GM21390 (cell line): ENCODE results near the gene GLTP.
"Not testable (repeated sequence)": the region's sequence is repeated elsewhere in the genome, so short reads cannot be mapped to it uniquely, and the experiment has no call there.

Experiments
- ATAC-seq: cut with Tn5 transposase; IDR thresholded peaks from one replicate; pipeline ENCODE4 v1.9.1; 2021; ENCODE audit not compliant: unreplicated experiment

GLTP gene

DNA sequence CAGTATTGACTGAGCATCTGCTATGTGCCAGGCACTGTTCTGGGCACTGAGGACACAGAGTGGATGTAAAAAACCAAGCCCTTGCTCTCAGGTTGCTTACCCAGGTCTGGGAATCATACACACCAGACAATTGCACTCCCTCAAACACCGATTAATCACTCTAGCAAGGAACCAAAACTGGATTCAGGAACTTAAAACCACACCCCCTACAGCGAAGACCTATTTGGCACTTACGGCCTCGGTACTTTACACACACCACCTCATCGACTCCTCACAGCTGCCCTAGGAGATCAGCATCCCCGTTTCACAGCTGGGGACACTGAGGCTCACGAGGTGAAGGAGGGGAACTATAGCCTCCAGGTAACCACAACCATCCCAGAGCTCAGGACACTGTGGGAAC lies 1.6 kb downstream of the GLTP start:
- ATAC-seq = no peak

DNA sequence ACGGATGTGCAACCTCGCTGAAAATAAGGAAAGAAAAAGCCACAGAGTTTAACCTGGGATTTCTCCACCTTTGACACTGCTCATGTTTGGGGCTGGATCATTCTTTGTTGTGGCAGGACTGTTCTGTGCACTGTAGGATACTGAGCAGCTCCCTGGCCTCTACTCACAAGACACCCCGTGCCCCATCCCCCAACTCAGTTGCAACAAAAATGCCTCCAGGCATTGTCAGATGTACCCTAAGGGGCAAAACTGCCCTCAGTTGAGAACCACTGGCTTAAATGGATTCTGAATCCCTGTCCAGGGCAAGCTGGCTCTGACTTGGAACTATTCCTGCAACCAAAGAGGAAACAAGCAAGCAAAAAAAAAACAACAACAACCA lies 2.1 kb downstream of the GLTP start:
- no peak for ATAC-seq

DNA sequence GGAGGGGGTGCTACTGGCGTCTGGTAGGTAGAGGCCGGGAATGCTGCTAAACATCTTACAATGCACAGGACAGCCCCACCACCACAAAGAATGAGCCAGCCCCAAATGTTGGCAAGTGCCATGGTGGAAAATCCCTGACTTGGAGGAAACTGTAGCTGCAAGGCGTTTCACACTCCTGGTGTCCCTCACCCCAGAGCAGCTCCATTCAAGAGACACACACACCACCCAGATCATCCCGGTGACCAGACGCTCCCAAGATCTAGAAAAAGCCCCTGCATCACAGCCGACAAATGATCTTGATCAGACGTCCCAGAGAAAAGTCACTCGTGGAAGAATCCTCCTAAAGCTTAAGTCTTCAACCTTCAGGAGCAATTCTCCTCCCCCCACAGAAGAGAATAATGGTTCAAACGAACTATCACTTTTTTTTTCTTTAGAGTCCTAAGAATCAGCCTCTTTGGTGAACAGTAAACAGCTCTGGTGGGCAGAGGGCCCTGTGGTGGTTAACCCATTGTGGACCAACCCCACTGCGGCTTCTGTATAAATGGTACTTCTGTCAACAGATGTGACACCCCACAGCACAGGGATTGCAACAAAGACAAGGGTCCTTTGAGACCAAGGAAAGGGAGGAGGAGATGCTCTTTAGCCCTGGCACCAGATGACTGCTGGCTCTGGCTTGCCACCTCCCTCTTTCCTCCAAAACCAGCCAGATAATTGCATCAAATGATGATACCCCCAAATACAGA lies 2.7 kb downstream of the GLTP start:
- ATAC-seq = no peak

DNA sequence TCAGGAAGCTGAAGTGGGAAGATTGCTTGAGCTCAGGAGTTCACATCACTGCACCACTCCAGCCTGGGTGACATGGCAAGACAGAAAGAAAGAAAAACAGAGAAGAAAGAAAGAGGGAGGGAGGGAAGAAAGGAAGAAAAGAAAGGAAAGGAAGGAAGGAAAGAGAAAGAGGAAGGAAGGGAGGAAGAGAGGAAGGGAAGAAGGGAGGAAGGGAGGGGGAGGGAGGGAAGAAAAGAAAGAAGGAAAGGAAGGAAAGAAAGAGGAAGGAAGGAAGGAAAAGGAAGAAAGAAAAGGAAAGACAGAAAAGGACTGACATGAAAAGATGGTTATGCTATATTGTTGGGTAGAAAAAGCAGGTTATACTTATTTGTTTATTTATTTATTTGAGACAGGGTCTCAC lies 3.9 kb downstream of the GLTP start:
- no peak for ATAC-seq

DNA sequence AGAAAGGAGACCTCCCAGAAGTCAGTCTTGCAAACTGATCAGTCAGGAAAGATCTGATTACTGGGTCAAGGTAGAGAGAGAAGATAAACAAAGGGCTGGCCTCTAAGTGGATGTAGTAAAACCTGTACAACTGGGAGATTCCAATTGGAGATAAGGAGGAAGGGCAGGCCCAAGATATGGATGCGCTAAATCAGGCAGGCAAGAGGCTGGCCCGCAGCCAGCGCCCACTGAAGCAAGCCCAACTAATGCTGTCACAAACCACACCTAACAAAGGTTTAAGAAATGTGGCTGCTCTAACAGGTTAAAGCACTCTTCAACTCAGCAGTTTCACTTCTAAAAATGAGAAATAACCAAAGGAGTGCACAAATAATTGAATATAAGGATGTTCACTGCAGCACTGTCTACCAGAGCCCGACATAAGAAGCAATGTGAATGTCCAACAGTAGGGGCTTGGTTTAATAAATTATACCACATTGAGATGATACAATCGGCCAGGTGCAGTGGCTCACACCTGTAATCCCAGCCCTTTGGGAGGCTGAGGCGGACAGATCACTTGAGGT lies 4.7 kb downstream of the GLTP start:
- ATAC-seq = no peak

DNA sequence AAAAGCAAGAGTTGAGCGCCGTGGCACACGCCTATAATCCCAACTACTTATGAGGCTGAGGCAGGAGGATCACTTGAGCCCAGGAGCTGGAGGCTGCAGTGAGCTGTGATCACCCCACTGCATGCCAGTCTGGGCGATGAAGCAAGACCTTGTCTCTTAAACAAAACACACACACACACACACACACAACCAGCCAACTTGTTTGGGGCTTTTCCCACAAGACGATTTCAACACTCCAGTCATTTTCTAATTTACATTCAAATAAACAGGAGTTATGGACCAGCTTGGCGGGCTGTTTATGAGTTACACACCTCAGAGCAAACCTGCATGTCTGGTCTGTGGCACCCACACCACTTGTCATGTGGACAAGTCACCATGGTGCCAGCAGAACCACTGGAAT lies 6.7 kb downstream of the GLTP start:
- no peak for ATAC-seq

DNA sequence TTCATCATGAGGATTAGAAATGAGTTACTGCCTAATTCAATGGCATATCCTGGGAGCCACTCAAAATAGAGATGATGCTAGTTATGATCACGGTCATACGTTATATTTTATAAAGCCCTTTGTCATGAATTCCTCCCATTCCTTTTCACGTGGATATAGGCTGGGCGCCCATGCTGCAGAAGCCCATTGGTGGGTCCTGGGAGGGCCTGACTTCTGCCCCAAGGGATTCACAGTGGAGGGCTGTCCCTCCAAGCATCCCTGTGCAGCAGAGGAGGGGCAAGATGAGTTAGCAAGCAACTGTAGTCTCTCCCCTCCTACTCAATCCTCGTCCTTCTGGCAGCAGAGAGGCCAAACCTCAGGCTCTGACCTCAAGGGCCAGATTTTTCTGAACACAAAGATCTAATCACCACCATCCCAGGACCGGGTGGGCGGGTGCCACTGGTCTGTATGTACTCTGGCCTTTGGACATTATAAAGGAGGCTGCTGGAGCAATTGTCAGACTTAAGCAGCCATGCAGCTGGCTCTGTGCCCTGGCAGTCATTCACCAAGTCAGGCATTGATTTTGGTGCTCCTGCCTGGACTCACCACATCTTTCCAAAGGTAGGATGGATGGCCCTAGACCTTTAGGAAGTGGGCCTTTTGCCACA lies 8.6 kb downstream of the GLTP start:
- no peak for ATAC-seq

DNA sequence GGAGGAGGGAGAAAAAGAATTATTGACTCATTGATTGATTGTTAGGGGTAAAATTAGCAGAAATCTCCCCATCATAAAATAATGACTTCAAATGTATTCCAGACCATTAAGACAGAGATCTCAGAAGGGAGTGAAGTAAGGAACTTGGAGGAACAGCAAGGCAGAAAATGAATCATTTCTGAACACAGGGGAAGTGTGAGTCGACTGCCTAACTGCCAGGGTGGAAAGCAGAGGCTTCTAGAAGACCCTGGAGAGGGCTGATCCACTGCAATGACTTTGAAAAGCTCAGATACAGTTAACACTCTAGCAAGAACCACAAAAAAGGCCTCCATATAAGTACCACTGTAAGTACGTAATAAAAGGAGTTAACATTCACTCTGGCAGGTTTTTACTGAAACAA lies 9.7 kb downstream of the GLTP start:
- no peak for ATAC-seq

DNA sequence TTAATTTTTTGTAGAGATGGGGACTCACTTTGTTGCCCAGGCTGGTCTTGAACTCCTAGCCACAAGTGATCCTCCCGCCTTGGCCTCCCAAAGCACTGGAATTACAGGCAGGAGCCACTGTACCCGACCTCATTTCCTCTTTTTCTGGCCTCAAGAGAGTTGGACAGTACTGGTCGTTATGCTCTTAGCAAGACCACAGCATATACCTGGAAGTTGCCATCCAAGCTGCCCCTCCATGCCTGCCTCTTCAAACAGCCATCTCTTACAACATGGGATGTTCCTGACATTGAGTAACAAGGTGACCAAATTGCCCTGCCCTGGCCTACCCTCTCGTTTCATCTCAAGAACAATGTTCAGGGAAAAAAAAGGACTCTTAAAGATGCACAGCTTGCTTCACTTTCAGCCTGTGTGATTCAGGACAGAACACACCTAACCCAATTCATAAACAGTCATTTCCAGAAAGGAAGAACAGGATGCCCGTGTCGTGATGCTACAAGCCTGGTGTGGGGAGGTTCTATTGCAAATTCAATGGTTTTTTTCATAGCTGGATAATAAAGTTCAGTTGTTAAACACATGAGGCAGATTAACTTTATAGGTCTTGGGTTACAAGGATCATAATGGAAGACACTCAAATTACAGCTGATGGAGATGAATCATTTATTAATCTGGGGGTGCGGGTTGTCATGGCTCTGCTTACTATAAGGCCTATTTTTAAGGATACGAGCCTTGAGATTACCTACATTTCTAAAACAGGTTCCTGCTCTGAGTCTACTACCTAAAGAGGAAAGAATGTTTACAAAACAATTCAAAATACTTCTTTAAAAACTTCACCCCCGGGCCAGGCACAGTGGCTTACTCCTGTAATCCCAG lies 11.9 kb downstream of the GLTP start:
- no peak for ATAC-seq

DNA sequence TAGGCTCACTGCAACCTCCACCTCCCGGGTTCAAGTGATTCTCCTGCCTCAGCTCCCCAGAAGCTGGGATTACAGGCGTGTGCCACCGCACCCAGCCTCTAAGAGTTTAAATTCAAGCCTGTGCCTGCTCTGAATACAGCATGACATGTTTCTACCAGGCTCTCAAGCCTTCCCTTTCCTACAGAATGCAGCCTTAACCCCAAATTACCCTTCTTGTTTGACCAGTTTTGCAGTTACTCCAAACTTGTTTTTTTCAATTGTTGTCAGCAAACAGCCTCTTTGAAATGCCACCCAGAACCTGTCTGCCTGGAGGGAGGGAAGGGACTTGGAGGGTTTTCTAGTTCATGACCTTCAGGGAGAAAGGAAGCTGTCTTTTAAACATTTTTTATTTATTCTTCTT lies 15.4 kb downstream of the GLTP start:
- no peak for ATAC-seq

DNA sequence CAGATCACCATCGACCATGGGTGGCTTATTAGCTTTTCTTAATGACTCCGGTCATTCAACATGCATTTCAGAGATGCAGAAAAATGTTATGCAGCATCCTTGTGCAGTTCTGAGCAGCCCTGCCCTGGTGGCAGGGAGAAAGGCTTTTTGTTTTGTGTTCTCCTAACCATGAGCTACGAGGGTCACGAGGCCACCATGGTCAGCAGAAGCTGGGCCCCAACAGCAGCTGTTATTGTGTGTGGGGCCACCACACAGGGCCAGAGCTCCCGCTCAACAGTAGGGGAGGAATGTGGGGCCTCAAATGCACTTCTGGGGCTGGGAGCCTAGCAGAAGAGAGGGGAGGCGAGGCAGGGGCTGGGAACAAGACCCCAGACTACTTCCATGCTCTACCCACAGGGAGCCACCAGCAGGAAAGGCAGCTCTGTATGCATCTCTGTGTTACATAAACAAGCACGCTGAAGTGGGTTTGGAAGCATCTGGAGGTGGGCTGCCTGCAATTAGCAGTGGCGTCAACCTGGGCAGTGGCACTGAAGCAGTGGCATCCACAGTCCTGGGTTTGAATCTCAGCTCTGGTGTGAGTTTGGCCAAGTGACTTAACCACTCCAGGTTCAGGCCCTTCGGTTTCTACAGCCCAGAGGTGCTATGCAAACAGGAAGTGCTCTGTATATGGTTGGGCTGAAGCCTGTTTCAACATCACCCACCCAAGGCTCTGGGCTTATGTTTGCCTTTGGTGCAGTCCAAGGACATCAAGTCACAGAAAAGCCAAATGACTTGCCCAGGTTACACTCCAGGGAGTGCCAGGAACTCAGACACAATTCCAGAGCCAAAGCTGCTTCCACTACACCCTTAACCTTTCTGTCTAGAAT lies 16.3 kb downstream of the GLTP start:
- ATAC-seq = no peak

DNA sequence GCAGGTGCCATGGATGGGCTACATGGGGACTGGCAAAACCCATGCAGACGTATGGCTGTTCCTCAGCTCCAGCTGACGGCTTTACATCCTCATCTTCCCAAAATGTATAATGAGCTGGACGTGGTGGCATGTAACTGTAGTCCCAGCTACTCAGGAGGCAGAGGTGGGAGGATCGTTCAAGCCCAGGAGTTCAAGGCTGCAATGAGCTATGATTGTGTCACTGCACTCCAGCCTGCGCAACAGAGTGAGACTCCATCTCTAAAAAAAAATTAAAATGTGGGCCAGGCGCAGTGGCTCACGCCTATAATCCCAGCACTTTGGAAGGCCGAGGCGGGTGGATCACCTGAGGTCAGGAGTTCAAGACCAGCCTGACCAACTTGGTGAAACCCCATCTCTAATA lies 17.9 kb downstream of the GLTP start:
- not testable (repeated sequence) for ATAC-seq

DNA sequence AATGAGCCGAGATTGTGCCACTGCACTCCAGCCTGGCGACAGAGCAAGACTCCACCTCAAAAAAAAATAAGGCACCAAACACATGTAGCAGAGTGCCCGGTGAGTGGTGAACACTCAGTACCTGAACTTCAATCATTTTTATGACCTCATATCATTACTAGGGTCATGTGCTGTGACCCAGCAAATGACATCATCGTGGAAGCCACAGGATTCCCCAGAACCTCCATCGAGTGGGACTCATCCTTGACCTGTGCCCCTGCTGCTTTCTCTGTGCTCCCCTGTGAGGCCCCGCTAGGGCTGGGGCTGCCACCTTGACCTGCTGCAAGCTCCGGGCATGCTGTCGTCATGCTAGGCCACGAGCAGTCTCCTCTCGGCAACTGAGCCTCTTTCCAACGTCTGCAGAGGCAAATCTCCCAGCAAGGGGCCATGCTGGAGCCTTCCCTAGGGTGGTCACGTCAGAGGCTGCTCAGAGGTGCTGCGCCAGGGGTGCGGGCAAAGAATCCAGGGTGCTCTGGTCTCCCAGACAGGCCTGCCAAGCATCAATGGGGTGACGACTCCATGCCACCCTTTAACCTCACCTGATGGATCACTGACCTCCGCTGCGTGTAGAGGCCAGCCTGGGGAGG lies 18.5 kb downstream of the GLTP start:
- ATAC-seq = no peak

DNA sequence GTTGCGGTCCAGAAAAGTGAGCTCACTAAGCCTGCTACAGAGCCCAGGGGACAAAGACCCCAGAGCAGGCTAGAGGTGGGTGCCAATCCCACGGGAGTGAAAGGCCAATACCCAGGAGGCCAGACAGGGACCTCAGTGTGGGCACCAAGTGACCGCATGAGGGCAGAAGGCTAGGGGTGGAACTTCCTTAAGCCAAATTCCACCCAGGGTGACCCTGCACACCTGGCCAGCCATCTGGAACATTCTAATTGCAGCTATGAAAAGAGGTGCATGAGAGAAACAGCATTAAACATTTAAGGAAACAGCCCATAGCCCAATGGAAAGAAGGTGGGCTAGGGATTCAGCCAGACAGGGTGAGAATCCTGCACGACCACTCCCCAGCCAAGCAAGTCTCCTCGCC lies 19.4 kb downstream of the GLTP start:
- ATAC-seq = no peak

DNA sequence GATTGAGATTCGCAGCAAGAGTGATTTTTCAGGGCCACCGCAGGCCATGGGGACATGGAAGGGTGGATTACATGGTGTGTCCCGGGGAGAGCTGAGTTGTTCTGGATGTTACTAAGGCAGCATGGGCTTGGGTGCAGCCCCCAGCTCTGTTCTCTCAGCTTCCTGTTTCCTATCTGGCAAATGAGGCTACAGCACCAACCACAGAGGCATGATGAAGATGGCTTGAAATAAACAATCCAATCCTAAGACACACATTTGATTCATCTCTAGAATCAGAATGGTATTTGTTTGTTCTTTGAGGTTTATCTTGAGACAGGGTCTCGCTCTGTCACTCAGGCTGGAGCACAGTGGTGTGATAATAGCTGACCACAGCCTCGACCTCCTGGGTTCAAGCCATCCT lies 21.6 kb downstream of the GLTP start:
- no peak for ATAC-seq

DNA sequence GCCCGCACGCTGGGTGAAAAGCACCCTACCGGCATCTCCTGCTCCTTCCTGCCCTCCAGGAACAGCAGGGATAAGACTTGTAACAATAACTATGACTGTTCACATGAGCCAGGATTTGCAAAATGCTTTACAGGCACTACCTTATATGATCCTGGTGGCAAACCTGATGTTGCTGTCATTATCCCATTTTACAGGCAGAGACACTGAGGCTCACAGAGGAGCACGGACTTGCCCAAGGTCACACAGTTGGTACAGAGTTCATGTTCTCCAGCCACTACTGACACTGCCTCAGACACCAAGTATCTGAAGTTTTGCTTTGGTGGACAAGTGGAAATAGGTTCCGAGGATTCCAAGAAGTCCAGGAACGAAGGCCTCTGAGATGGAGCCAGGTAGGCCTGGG lies 22.6 kb downstream of the GLTP start:
- no peak for ATAC-seq

DNA sequence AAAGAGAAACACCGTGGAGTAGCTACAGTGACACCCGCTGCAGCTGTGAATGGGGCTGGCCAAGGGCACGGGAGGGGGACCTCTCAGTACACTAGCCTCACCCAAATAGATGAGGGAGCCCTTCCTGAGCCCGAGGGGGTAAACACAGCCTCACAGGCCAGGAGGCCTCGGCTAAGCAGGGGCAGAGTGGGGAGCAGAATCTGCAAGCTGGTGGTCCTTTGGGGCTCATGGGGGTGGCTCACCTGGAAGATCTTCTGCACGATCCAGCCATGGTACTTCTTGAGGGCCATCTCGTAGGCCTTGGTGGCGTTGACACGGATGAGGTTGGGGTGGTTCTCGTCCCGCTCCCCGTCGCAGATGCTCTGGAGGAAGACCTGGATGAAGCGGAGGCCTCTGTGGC lies 25.0 kb downstream of the GLTP start:
- ATAC-seq = no peak

DNA sequence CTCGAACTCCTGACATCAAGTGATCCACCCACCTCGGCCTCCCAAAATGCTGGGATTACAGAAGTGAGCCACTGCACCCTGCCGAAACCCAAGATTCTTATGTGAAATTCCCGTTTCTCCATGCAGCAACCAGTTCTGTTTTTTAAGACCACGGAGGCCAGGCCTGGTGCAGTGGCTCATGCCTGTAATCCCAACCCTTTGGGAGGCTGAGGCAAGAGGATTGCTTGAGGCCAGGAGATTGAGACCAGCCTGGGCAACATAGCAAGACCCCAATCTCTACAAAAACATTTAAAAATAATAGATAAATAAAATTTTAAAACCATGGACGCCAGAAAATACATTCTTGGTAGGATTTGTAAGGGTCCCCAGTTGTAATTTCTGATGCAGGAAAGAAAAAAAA lies 29.8 kb downstream of the GLTP start:
- not testable (repeated sequence) for ATAC-seq

DNA sequence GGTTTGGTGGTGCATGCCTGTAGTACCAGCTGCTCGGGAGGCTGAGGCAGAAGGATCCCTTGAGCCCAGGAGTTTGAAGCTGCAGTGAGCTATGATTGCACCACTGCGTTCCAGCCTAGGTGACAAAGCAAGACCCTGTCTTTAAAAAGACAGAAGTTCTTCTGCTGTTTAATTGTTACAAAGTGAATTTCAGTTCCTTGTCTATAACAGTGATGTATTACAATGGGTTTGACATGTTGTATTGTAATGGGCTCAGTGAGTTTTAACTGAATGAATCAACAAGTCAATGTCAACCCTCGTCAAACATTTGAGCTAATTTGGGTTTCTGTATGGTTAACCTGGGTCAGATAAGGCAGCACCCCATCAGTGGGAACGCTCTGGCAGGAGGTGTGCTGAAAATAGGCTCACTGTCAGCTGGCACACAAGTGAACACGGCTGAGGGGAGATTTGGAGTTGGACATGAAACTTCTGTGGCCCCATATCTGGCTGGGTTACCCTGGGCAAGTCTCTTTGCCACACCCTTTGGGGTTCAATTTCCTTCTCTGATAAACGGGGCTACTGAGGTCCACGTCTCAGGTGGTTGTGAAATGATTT lies 33.1 kb downstream of the GLTP start:
- ATAC-seq = no peak

DNA sequence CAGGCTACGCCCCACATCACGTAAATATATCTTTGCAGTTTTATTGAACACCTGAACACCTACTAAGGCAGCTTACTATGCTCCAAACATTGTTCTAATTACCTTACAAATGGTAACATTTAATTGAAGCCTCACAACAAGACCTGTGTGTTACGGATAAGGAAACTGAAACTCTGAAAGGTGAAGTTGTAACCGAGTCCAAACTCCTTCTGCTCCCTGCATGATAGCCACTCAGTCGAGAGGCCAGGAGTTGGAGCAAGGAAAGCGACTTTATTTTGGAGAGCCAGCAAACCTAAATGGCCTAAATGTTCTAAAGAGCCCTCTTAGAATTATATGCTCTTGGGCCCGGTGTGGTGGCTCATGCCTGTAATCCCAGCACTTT lies 34.5 kb downstream of the GLTP start:
- ATAC-seq = no peak
